Stimulated activated memory B cell treated with anti-CD40 and anti-IgM and Interleukin-4, amounts not matched to agents 10 μg/mL and 1 μg/mL and 100 μg/mL, for 72 hours (primary cell): ENCODE results near the gene TIMM17B.
"Not testable (repeated sequence)": the region's sequence is repeated elsewhere in the genome, so short reads cannot be mapped to it uniquely, and the experiment has no call there.

Experiments used
- ATAC-seq: fragments of 150-1000 bp; cut with Tn5 transposase; 2 replicates; pipeline ENCODE4 v1.10.0; 2021
- H3K27ac Mint-ChIP-seq: one replicate; pipeline ENCODE4 v1.8.0; 2022; ENCODE audit warnings: mild to moderate bottlenecking, mixed read lengths
- H3K27me3 Mint-ChIP-seq: one replicate; pipeline ENCODE4 v1.8.0; 2022; ENCODE audit warnings: mixed read lengths
- H3K36me3 Mint-ChIP-seq: one replicate; pipeline ENCODE4 v1.8.0; 2022; ENCODE audit warnings: mixed read lengths
- H3K4me1 Mint-ChIP-seq: one replicate; pipeline ENCODE4 v1.8.0; 2022; ENCODE audit warnings: mixed read lengths
- H3K4me3 Mint-ChIP-seq: one replicate; pipeline ENCODE4 v1.8.0; 2022; ENCODE audit warnings: mild to moderate bottlenecking, moderate library complexity, mixed read lengths
- H3K9me3 Mint-ChIP-seq: one replicate; pipeline ENCODE4 v1.8.0; 2022; ENCODE audit warnings: mixed read lengths

Gene TIMM17B

GRCh38 chrX:48891402-48892288 lies 5.9 kb downstream of the TIMM17B start:
- H3K4me3 Mint-ChIP-seq: peak overlapping the region; percentile 74

GRCh38 chrX:48890934-48891401 lies 6.6 kb downstream of the TIMM17B start:
- H3K27me3 Mint-ChIP-seq: no peaks in the 10 kb centered on the region
- H3K4me1 Mint-ChIP-seq: peaks cover 20% of the 10 kb centered on the region
- no peaks in the 10 kb centered on the region for H3K9me3 Mint-ChIP-seq
- no peaks in the 10 kb centered on the region for H3K36me3 Mint-ChIP-seq
- peak; percentile 75 for ATAC-seq
- H3K4me3 Mint-ChIP-seq: peak overlapping the region; percentile 74
- H3K27ac Mint-ChIP-seq: peak overlapping the region; percentile 54

More at GRCh38 chrX:48891402-48892288, 5.9 kb downstream of the TIMM17B start:
- no peak overlapping the region for H3K27ac Mint-ChIP-seq
- no peaks in the 10 kb centered on the region for H3K27me3 Mint-ChIP-seq
- H3K9me3 Mint-ChIP-seq: no peaks in the 10 kb centered on the region
- H3K36me3 Mint-ChIP-seq: no peaks in the 10 kb centered on the region
- peaks cover 22% of the 10 kb centered on the region for H3K4me1 Mint-ChIP-seq
- ATAC-seq: peak; percentile 94

- Mint-ChIP-seq H3K9me3 (no peaks in the 10 kb centered on the region), H3K27me3 (no peaks in the 10 kb centered on the region), H3K4me1 (peaks cover 17% of the 10 kb centered on the region), H3K36me3 (no peaks in the 10 kb centered on the region), H3K27ac (peak overlapping the region; percentile 54), H3K4me3 (peak overlapping the region; percentile 74)
- peak; percentile 6 for ATAC-seq
Measured at GRCh38 chrX:48890296-48890925, 7.2 kb downstream of the TIMM17B start.

- H3K9me3 Mint-ChIP-seq, H3K4me3 Mint-ChIP-seq, ATAC-seq, H3K27me3 Mint-ChIP-seq, H3K36me3 Mint-ChIP-seq, H3K27ac Mint-ChIP-seq: not testable (repeated sequence)
- H3K4me1 Mint-ChIP-seq: peaks cover 11% of the 10 kb centered on the region
Measured at GRCh38 chrX:48886586-48886985, 11.0 kb downstream of the TIMM17B start.

GRCh38 chrX:48883729-48884128 lies 13.8 kb downstream of the TIMM17B start:
- Mint-ChIP-seq H3K4me3 (no peak overlapping the region), H3K27me3 (no peaks in the 10 kb centered on the region), H3K36me3 (no peaks in the 10 kb centered on the region), H3K9me3 (no peaks in the 10 kb centered on the region), H3K27ac (no peak overlapping the region), H3K4me1 (no peaks in the 10 kb centered on the region)
- ATAC-seq: no peak

- not testable (repeated sequence) for H3K27ac Mint-ChIP-seq, H3K36me3 Mint-ChIP-seq, H3K27me3 Mint-ChIP-seq, H3K4me1 Mint-ChIP-seq, H3K9me3 Mint-ChIP-seq, ATAC-seq, H3K4me3 Mint-ChIP-seq
Measured at GRCh38 chrX:48876944-48877343, 20.6 kb downstream of the TIMM17B start.

- not testable (repeated sequence) for H3K4me3 Mint-ChIP-seq, ATAC-seq, H3K27ac Mint-ChIP-seq, H3K4me1 Mint-ChIP-seq, H3K36me3 Mint-ChIP-seq, H3K27me3 Mint-ChIP-seq, H3K9me3 Mint-ChIP-seq
Measured at GRCh38 chrX:48872017-48872416, 25.6 kb downstream of the TIMM17B start.

GRCh38 chrX:48864210-48864609 lies 33.4 kb downstream of the TIMM17B start:
- Mint-ChIP-seq H3K27ac (no peak overlapping the region), H3K4me1 (no peaks in the 10 kb centered on the region), H3K9me3 (no peaks in the 10 kb centered on the region), H3K36me3 (no peaks in the 10 kb centered on the region), H3K4me3 (no peak overlapping the region), H3K27me3 (no peaks in the 10 kb centered on the region)
- ATAC-seq: no peak

GRCh38 chrX:48854898-48855297 lies 42.7 kb downstream of the TIMM17B start:
- Mint-ChIP-seq H3K27ac (no peak overlapping the region), H3K36me3 (no peaks in the 10 kb centered on the region), H3K4me1 (peaks cover 8% of the 10 kb centered on the region)

GRCh38 chrX:48854121-48854804 lies 43.3 kb downstream of the TIMM17B start:
- H3K4me1 Mint-ChIP-seq, ATAC-seq, H3K27me3 Mint-ChIP-seq, H3K36me3 Mint-ChIP-seq, H3K4me3 Mint-ChIP-seq, H3K9me3 Mint-ChIP-seq, H3K27ac Mint-ChIP-seq: not testable (repeated sequence)

More at GRCh38 chrX:48854898-48855297, 42.7 kb downstream of the TIMM17B start:
- ATAC-seq: no peak
- Mint-ChIP-seq H3K4me3 (no peak overlapping the region), H3K27me3 (peaks cover 8% of the 10 kb centered on the region), H3K9me3 (no peaks in the 10 kb centered on the region)

- not testable (repeated sequence) for H3K4me3 Mint-ChIP-seq, H3K36me3 Mint-ChIP-seq, H3K27me3 Mint-ChIP-seq, H3K27ac Mint-ChIP-seq, H3K9me3 Mint-ChIP-seq, ATAC-seq, H3K4me1 Mint-ChIP-seq
Measured at GRCh38 chrX:48853494-48853893, 44.1 kb downstream of the TIMM17B start.

- no peaks in the 10 kb centered on the region for H3K9me3 Mint-ChIP-seq
Measured at GRCh38 chrX:48852857-48853256, 44.7 kb downstream of the TIMM17B start.

GRCh38 chrX:48848847-48849246 lies 48.7 kb downstream of the TIMM17B start:
- Mint-ChIP-seq H3K9me3 (no peaks in the 10 kb centered on the region), H3K36me3 (no peaks in the 10 kb centered on the region), H3K27ac (no peak overlapping the region), H3K4me1 (peaks cover 8% of the 10 kb centered on the region), H3K4me3 (no peak overlapping the region), H3K27me3 (peaks cover 3% of the 10 kb centered on the region)
- ATAC-seq: no peak

More at GRCh38 chrX:48852857-48853256, 44.7 kb downstream of the TIMM17B start:
- Mint-ChIP-seq H3K27ac (no peak overlapping the region), H3K36me3 (no peaks in the 10 kb centered on the region), H3K27me3 (peaks cover 8% of the 10 kb centered on the region), H3K4me1 (peaks cover 8% of the 10 kb centered on the region), H3K4me3 (no peak overlapping the region)
- ATAC-seq: no peak
